ENCODE measurements around the gene SERP2. TPM values are rescaled to one million over a fixed set of nuclear protein-coding genes. Genes with fewer than 3 reads are reported as not detected.

SERP2 gene
- polyA plus RNA-seq, 2 of the 4 experiments (the other 2 are of a cell fraction), result not detected

- WGBS (ENCODE audit: missing lambda C conversion rate), result 92% methylated on average over 15 of the region's 15 CpGs
- no peaks in the 10 kb centered on the region for H3K4me1 ChIP-seq
- no peak for DNase-seq (ENCODE audit: low read depth in 1 of 2, low spot score in 1 of 2)
- CTCF ChIA-PET, result no interaction called here
- H3K9me3 ChIP-seq, result no peaks in the 10 kb centered on the region
- H3K4me2 ChIP-seq, result no peak overlapping the region
- no peak overlapping the region for H3K4me3 ChIP-seq
- POLR2A ChIA-PET, result no interaction called here
- H3K27ac ChIP-seq, result no peak overlapping the region
- no peak for TF ChIP-seq RCOR1 (IDR thresholded peaks at IDR 0.05; ENCODE audit: low read depth, low read length)
- no peak for TF ChIP-seq ATOH8 (CRISPR knock-in tag; IDR thresholded peaks at IDR 0.05; ENCODE audit: low read depth)
- TF ChIP-seq KDM5A (IDR thresholded peaks at IDR 0.05), result no peak
- no peak for TF ChIP-seq NR3C1 (IDR thresholded peaks at IDR 0.05)
- no peak for TF ChIP-seq E2F6 (IDR thresholded peaks at IDR 0.05; ENCODE audit: borderline replicate concordance, low read depth)
- TF ChIP-seq RFX5 (IDR thresholded peaks at IDR 0.05), result no peak
- no peak for TF ChIP-seq HDAC2 (IDR thresholded peaks at IDR 0.05)
- TF ChIP-seq PHF8 (IDR thresholded peaks at IDR 0.05; ENCODE audit: borderline replicate concordance, low read depth), result no peak
- no peak for TF ChIP-seq NPAS2 (CRISPR knock-in tag; IDR thresholded peaks at IDR 0.05; ENCODE audit: borderline replicate concordance)
- TF ChIP-seq HES2 (IDR thresholded peaks at IDR 0.05), result no peak
- no peak for TF ChIP-seq HMGXB4 (CRISPR knock-in tag; IDR thresholded peaks at IDR 0.05; ENCODE audit: borderline replicate concordance)
- no peak for FAIRE-seq
- no peak for ATAC-seq
Measured at GRCh38 chr13:44415815-44416214, 42.2 kb downstream of the SERP2 start.

GRCh38 chr13:44416301-44416700 lies 42.7 kb downstream of the SERP2 start:
- ATAC-seq (no peak), FAIRE-seq (no peak), DNase-seq (ENCODE audit: low read depth in 1 of 2, low spot score in 1 of 2) (no peak)
- Histone ChIP-seq H3K4me2 (no peak overlapping the region), H3K27ac (no peak overlapping the region), H3K9me3 (no peaks in the 10 kb centered on the region), H3K4me3 (no peak overlapping the region), H3K4me1 (no peaks in the 10 kb centered on the region)
- WGBS (ENCODE audit: missing lambda C conversion rate), result 91% methylated on average over 10 of the region's 10 CpGs
- CTCF ChIA-PET, result no interaction called here
- POLR2A ChIA-PET, result no interaction called here
- TF ChIP-seq CHD2 (IDR thresholded peaks at IDR 0.05; ENCODE audit: low read length, partially characterized antibody), result no peak
- TF ChIP-seq HEYL (CRISPR knock-in tag; IDR thresholded peaks at IDR 0.05), result no peak
- no peak for TF ChIP-seq E2F6 (IDR thresholded peaks at IDR 0.05; ENCODE audit: borderline replicate concordance, low read depth)
- TF ChIP-seq JUNB (IDR thresholded peaks at IDR 0.05), result no peak
- no peak for TF ChIP-seq ESRRA (IDR thresholded peaks at IDR 0.05; ENCODE audit: borderline replicate concordance, low read length)
- no peak for TF ChIP-seq RCOR1 (IDR thresholded peaks at IDR 0.05; ENCODE audit: low read depth, low read length)
- TF ChIP-seq FOSB (CRISPR knock-in tag; IDR thresholded peaks at IDR 0.05), result no peak
- TF ChIP-seq TP53 (CRISPR knock-in tag; IDR thresholded peaks at IDR 0.05), result no peak

- Histone ChIP-seq H3K4me2 (no peak overlapping the region), H3K27ac (no peak overlapping the region), H3K4me3 (no peak overlapping the region), H3K4me1 (no peaks in the 10 kb centered on the region), H3K9me3 (no peaks in the 10 kb centered on the region)
- DNase-seq (ENCODE audit: low read depth in 1 of 2, low spot score in 1 of 2) (no peak), ATAC-seq (no peak), FAIRE-seq (no peak)
- ChIA-PET CTCF (no interaction called here), POLR2A (no interaction called here)
- WGBS (ENCODE audit: missing lambda C conversion rate), result 85% methylated on average over 6 of the region's 6 CpGs
- no peak for TF ChIP-seq HES2 (IDR thresholded peaks at IDR 0.05)
- no peak for TF ChIP-seq HOXA7 (CRISPR knock-in tag; IDR thresholded peaks at IDR 0.05)
- TF ChIP-seq RAD21 (conservative IDR thresholded peaks at IDR 0.05 in 1 of 2, IDR thresholded peaks at IDR 0.05 in 1 of 2), result no peak
- TF ChIP-seq FOXS1 (CRISPR knock-in tag; IDR thresholded peaks at IDR 0.05), result no peak
- TF ChIP-seq CBX8 (IDR thresholded peaks at IDR 0.05), result no peak
- TF ChIP-seq BCL3 (IDR thresholded peaks at IDR 0.05), result no peak
- no peak for TF ChIP-seq ESRRA (IDR thresholded peaks at IDR 0.05; ENCODE audit: borderline replicate concordance, low read length)
- no peak for TF ChIP-seq ZSCAN20 (CRISPR knock-in tag; IDR thresholded peaks at IDR 0.05)
- no peak for TF ChIP-seq E2F6 (IDR thresholded peaks at IDR 0.05; ENCODE audit: borderline replicate concordance, low read depth)
- TF ChIP-seq HOXB13 (CRISPR knock-in tag; IDR thresholded peaks at IDR 0.05; ENCODE audit: low read depth), result no peak
- no peak for TF ChIP-seq HDAC2 (IDR thresholded peaks at IDR 0.05)
- no peak for TF ChIP-seq ATOH8 (CRISPR knock-in tag; IDR thresholded peaks at IDR 0.05; ENCODE audit: low read depth)
- no peak for TF ChIP-seq NPAS2 (CRISPR knock-in tag; IDR thresholded peaks at IDR 0.05; ENCODE audit: borderline replicate concordance)
- TF ChIP-seq PHF8 (IDR thresholded peaks at IDR 0.05; ENCODE audit: borderline replicate concordance, low read depth), result no peak
- no peak for TF ChIP-seq MAFK (IDR thresholded peaks at IDR 0.05; ENCODE audit: partially characterized antibody)
- TF ChIP-seq CEBPB (IDR thresholded peaks at IDR 0.05), result no peak
Measured at GRCh38 chr13:44416744-44417143, 43.1 kb downstream of the SERP2 start.

Data from A549 (cell line).